DND-41 (cell line): ENCODE data around the gene GATB.

Source experiments
- ATAC-seq: fragments of 200-7000 bp; cut with Tn5 transposase; 3 replicates; pipeline ENCODE4 v1.9.1; 2021; ENCODE audit warnings: low read depth; ENCODE audit not compliant: insufficient read depth
- DNase-seq: peaks from one replicate; pipeline ENCODE4 v3.0.0-alpha.2; 2020
- H2AFZ ChIP-seq: 2 replicates; pipeline ENCODE4 v1.6.0; 2012; ENCODE audit warnings: low read depth, low read length
- H3K27ac ChIP-seq: 2 replicates; pipeline ENCODE4 v1.5.1; 2012; ENCODE audit warnings: low read length, inconsistent platforms
- H3K27me3 ChIP-seq: fragments of 200-600 bp; sonication (generic); 2 replicates; pipeline ENCODE4 v1.6.0; 2012; ENCODE audit warnings: low read length, mild to moderate bottlenecking, inconsistent platforms; ENCODE audit not compliant: insufficient read depth, poor library complexity
- H3K36me3 ChIP-seq: 2 replicates; pipeline ENCODE4 v1.5.1; 2012; ENCODE audit warnings: low read length, inconsistent platforms; ENCODE audit not compliant: insufficient read depth
- H3K4me1 ChIP-seq: 2 replicates; pipeline ENCODE4 v1.5.1; 2012; ENCODE audit warnings: mild to moderate bottlenecking, low read length; ENCODE audit not compliant: insufficient read depth
- H3K4me2 ChIP-seq: 2 replicates; pipeline ENCODE4 v1.6.0; 2012; ENCODE audit warnings: mild to moderate bottlenecking, moderate library complexity, low read length, inconsistent platforms; ENCODE audit not compliant: insufficient read depth
- H3K4me3 ChIP-seq, 2 experiments: fragments of 200-600 bp in 1 of 2; shearing (Covaris generic) in 1 of 2; 2 replicates each; pipeline ENCODE4 v1.5.1; 2012 to 2016; ENCODE audit warnings: inconsistent platforms in 2 of 2, low read length in 2 of 2, mild to moderate bottlenecking in 2 of 2, low read depth in 1 of 2, moderate library complexity in 1 of 2
- H3K79me2 ChIP-seq: 2 replicates; pipeline ENCODE4 v1.6.0; 2012; ENCODE audit warnings: low read length, inconsistent platforms; ENCODE audit not compliant: insufficient read depth
- H3K9ac ChIP-seq: 2 replicates; pipeline ENCODE4 v1.6.0; 2012; ENCODE audit warnings: low read depth, mild to moderate bottlenecking, inconsistent platforms, low read length, moderate library complexity
- H3K9me3 ChIP-seq: 2 replicates; pipeline ENCODE4 v1.5.1; 2012; ENCODE audit warnings: low read length, moderate library complexity, mild to moderate bottlenecking, inconsistent platforms; ENCODE audit not compliant: insufficient read depth, severe bottlenecking
- H4K20me1 ChIP-seq: 2 replicates; pipeline ENCODE4 v1.6.0; 2012; ENCODE audit warnings: low read length; ENCODE audit not compliant: insufficient read depth
- EZH2 ChIP-seq: IDR thresholded peaks from 3 replicates; pipeline ENCODE4 v1.6.1; 2012; ENCODE audit warnings: borderline replicate concordance, low read depth, mild to moderate bottlenecking, moderate library complexity, low read length, inconsistent platforms; ENCODE audit not compliant: severe bottlenecking
- TF ChIP-seq, protein P1 (sequence below): IDR thresholded peaks from 2 replicates; pipeline ENCODE4 v1.5.1; 2012; ENCODE audit warnings: borderline replicate concordance, low read length, moderate library complexity, mild to moderate bottlenecking; ENCODE audit not compliant: poor library complexity, severe bottlenecking; ENCODE audit errors: extremely low read depth

The GATB gene

DNA sequence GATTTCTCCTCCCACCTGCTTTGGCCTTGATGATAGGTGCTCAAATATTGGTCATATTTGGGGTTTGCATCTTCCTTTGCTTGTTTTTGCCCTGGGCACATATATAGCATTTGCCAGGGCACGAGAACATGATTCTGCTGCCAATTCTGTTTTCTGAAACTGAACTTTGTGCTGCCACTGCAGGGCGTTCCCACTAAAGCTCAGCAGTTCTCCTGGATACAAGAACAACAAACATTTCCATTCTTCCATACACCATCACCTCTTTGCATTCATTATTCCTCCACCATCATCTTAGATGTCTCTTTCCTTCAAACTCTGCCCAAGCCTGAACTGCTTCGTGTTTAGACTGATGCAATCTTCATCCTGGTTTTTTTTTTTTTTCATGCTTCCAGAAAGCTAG lies 36.3 kb upstream of the GATB start:
- Histone ChIP-seq H3K36me3 (no peaks in the 10 kb centered on the region), H3K4me3 (no peak overlapping the region), H3K4me1 (no peaks in the 10 kb centered on the region), H3K27ac (no peak overlapping the region), H3K79me2 (no peaks in the 10 kb centered on the region), H3K27me3 (no peaks in the 10 kb centered on the region), H3K4me2 (no peak overlapping the region), H3K9me3 (no peaks in the 10 kb centered on the region), H4K20me1 (no peaks in the 10 kb centered on the region), H2AFZ (no peak overlapping the region), H3K9ac (no peak overlapping the region)
- DNase-seq (no peak), ATAC-seq (no peak)
- no peak for TF ChIP-seq EZH2
- TF ChIP-seq, protein P1, sequence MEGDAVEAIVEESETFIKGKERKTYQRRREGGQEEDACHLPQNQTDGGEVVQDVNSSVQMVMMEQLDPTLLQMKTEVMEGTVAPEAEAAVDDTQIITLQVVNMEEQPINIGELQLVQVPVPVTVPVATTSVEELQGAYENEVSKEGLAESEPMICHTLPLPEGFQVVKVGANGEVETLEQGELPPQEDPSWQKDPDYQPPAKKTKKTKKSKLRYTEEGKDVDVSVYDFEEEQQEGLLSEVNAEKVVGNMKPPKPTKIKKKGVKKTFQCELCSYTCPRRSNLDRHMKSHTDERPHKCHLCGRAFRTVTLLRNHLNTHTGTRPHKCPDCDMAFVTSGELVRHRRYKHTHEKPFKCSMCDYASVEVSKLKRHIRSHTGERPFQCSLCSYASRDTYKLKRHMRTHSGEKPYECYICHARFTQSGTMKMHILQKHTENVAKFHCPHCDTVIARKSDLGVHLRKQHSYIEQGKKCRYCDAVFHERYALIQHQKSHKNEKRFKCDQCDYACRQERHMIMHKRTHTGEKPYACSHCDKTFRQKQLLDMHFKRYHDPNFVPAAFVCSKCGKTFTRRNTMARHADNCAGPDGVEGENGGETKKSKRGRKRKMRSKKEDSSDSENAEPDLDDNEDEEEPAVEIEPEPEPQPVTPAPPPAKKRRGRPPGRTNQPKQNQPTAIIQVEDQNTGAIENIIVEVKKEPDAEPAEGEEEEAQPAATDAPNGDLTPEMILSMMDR: no peak

DNA sequence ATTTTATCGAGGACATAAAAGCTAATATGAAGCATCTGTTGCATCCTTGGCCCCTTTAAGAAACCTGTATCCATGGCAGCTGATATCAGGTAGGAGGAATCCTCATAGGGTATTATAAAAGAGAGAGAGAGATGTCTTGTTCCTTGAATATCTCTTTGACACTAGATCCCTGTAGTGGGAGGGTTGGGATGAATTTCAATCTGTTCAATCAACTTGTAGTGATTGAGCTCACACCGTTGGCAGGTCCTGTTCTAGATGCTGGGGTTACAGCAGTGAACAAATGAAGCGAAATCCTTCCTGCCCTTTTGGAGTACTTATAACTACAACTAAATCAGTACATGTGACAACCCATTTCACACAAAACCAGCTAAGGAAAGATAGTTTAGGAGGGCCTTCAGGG lies 35.3 kb upstream of the GATB start:
- no peaks in the 10 kb centered on the region for H3K4me1 ChIP-seq
- H3K27me3 ChIP-seq: no peaks in the 10 kb centered on the region
- H3K4me2 ChIP-seq: no peak overlapping the region
- H2AFZ ChIP-seq: no peak overlapping the region
- no peaks in the 10 kb centered on the region for H4K20me1 ChIP-seq
- H3K4me3 ChIP-seq: no peak overlapping the region
- no peak for TF ChIP-seq EZH2
- TF ChIP-seq, protein P1: no peak
- H3K9me3 ChIP-seq: no peaks in the 10 kb centered on the region
- no peak overlapping the region for H3K9ac ChIP-seq
- ATAC-seq (no peak), DNase-seq (no peak)
- no peaks in the 10 kb centered on the region for H3K79me2 ChIP-seq
- no peaks in the 10 kb centered on the region for H3K36me3 ChIP-seq
- H3K27ac ChIP-seq: no peak overlapping the region

DNA sequence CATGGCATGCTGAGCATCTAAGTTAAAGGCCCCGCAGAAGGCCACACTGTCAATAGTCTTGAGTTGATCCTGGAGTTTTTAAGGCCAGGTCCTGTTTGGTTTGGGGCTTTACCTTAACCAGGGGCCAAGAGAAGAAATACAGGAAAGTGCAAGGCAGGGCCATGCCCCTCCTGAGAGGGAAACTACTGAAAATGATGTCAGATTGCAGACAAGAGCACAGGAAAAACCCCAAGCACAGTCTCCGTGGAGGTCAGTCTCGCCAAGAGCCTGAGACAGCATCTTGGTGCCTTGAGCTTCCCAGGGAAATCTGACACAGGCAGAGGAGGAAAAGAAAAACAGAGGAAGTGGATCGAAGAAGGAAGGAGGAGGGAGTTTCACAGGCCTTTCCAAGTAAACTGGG lies 32.2 kb upstream of the GATB start:
- no peak for ATAC-seq
- no peaks in the 10 kb centered on the region for H3K9me3 ChIP-seq
- H3K9ac ChIP-seq: no peak overlapping the region
- no peak overlapping the region for H3K4me2 ChIP-seq
- TF ChIP-seq, protein P1: no peak
- no peak for TF ChIP-seq EZH2
- no peak overlapping the region for H2AFZ ChIP-seq
- H3K27ac ChIP-seq: no peak overlapping the region
- H3K4me1 ChIP-seq: no peaks in the 10 kb centered on the region
- H3K79me2 ChIP-seq: no peaks in the 10 kb centered on the region
- H3K27me3 ChIP-seq: no peaks in the 10 kb centered on the region
- DNase-seq: no peak
- H3K36me3 ChIP-seq: no peaks in the 10 kb centered on the region
- no peak overlapping the region for H3K4me3 ChIP-seq
- no peaks in the 10 kb centered on the region for H4K20me1 ChIP-seq

DNA sequence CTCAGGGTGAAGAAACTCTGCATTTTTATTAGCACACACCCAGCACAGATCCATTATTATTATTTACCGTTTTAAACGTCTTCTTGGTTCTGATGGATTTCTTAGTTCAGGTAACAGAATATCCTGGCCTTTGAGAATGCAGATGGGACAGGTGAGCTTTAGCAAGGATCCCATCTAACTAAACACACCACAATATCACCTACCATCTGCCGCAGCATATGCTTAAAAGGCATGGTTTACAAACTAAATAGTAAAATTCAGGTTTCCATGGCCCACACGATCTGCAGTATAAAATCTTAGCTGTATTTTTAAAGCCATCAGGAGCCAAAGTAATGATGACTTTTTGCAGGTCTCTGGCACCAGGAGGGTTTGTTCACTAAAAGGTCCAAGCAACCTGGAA lies 31.7 kb upstream of the GATB start:
- no peak for DNase-seq
- no peak for ATAC-seq
- H3K4me3 ChIP-seq: no peak overlapping the region

More for the DNA sequence above, 31.7 kb upstream of the GATB start:
- no peaks in the 10 kb centered on the region for H4K20me1 ChIP-seq
- no peaks in the 10 kb centered on the region for H3K79me2 ChIP-seq
- no peak overlapping the region for H2AFZ ChIP-seq
- TF ChIP-seq, protein P1: no peak
- TF ChIP-seq EZH2: no peak
- no peak overlapping the region for H3K27ac ChIP-seq
- H3K27me3 ChIP-seq: no peaks in the 10 kb centered on the region
- H3K4me1 ChIP-seq: no peaks in the 10 kb centered on the region
- H3K36me3 ChIP-seq: no peaks in the 10 kb centered on the region
- H3K9ac ChIP-seq: no peak overlapping the region
- no peaks in the 10 kb centered on the region for H3K9me3 ChIP-seq
- H3K4me2 ChIP-seq: no peak overlapping the region
